Right kidney (tissue), 1 donor: ENCODE results near the gene NSMCE3.
"Not testable (repeated sequence)": the region's sequence is repeated elsewhere in the genome, so short reads cannot be mapped to it uniquely, and the experiment has no call there.

Experiments
- DNase-seq: peaks from one replicate; pipeline ENCODE4 v3.0.0-alpha.2; 2016

NSMCE3 gene

DNA sequence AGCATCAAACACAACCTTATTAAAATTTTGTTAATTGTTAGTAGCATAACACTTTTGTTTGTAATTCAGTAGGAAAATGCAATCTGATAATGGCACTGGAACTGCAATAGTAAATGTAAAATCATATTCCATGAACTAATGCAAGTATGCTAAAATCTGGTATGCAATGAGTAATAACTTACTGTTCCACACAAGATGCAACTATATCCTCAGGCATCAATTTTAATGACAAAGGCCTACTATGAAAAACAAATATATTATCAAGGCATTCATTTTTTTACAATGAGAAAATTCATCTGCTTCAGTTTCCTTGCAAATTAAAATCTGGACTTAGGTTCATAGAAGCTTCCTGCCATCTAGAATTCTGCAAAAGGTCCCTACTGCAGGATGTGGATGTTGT is 1.4 kb upstream of the NSMCE3 start:
- DNase-seq: no peak

DNA sequence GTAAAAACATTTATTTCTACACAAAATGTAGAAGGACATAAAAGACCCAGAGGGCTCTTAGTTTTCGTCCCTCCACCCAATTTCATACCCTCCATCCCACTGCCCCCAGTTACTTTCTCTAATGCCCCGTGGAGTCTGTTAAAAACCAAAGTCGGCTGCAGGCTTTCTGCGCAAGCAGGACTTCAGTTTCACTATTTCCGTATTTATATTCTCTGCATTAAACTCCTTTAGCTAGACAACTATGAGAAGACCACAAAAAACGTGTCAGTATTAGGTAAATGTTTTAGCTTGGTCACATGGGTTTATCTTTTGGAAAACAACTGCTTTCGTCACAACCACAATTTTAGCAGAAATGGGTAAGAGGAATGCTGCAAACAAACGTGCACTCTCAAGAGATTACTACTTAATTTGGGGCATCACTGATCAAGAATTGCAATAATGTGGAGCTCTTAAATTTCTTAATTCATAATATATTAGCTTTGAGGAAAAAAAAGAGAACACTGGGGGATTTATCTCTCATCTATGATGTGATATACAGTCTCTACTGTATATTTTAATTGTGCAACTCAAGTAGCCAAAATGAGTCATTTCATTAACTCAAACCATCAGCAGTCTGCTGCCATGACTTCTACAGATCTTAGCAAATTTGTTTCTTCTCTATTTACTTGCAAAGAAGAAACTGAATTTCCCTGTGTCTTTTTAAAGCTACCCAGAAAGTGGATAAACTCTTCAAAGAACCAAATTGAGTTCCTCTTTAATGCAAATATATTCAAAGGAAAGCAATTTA is 740 bp upstream of the NSMCE3 start:
- no peak for DNase-seq

DNA sequence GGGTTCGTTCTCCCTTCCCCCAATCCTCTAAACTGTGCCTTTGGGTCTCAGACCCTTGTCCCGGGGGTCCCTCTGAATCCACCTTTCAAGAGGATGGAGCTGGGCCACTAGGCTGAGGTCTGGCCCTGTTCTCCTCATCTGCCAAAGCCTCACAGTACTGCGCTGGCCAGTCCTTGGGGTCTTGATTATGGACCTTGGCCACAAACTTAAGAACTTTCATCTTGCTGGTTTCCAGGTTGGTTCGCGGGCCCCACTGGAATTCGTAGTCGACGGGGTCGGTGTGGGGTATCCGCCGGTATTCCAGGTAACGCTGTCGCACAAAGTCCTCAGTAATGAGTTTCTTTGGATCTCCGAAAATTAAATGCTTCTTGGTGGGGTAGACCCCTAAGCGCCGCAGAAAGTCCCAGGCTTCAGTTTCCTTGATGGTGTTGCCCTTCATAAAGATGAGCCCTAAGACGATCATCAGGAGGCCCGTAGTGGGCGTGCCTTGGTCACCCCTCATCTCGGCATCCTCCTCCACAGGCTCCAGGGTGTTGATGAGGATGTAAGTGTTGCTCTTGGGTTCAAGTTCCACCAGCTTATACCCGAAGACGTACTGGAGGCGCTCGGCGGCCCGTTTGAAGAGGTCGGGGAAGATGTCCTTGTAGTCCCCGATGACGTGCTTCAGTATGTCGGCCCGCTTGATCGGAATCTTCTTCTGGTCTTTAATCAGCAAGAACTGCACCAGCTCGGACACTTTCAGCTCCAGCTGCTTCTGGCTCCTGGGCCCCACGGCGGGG is 727 bp downstream of the NSMCE3 start:
- DNase-seq: no peak

DNA sequence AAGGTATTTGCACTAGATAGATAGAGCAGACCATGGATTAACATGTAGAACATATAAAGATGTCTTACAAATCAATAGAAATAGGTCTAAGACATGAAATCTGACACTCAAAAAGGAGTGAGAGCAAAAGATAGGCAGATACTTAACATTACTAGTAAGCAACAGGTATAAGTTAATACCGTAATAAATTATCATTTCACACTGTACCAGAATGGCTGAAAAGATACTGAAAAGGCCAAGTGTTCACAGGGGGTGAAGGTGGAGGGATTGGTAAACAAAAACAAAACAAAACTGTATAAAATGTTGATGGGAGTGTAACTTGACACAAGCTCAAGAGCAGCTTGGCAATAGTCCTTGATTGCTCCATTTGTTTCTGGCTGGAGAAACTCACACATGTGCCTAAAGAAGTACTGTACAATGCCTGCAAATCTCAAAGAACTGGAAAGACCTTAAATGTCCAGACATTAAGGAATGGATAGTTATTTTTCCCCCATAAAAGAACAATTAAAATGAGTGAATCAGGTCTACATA is 3.5 kb downstream of the NSMCE3 start:
- DNase-seq: no peak

- no peak for DNase-seq
Measured at GRCh38 chr15:29263289-29263688, 6.3 kb downstream of the NSMCE3 start.

DNA sequence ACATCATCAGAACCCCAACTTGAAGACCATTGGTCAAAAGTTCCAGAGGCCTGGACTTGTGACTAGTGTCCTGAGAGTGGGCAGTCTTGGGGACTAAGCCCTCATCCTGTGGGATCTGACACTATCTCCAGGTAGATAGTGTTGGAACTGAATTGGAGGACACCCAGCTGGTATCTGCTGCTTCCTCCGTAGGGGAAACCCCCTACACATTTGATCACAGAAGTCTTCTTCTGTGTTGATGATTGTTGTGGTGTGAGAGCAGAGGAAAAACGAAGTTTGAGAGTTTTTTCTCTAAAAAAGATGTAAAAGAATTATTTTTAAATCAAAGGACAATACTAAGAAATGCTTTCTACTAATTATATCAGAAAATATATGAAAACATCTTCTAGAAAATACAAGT is 6.9 kb downstream of the NSMCE3 start:
- no peak for DNase-seq

GRCh38 chr15:29260896-29261295 is 8.7 kb downstream of the NSMCE3 start:
- DNase-seq: no peak

GRCh38 chr15:29259233-29259632 is 10.4 kb downstream of the NSMCE3 start:
- no peak for DNase-seq

GRCh38 chr15:29252234-29252633 is 17.4 kb downstream of the NSMCE3 start:
- no peak for DNase-seq

GRCh38 chr15:29244544-29244943 is 25.1 kb downstream of the NSMCE3 start:
- no peak for DNase-seq

- no peak for DNase-seq
Measured at GRCh38 chr15:29244123-29244522, 25.5 kb downstream of the NSMCE3 start.

GRCh38 chr15:29242456-29243242 is 27.0 kb downstream of the NSMCE3 start:
- no peak for DNase-seq

DNA sequence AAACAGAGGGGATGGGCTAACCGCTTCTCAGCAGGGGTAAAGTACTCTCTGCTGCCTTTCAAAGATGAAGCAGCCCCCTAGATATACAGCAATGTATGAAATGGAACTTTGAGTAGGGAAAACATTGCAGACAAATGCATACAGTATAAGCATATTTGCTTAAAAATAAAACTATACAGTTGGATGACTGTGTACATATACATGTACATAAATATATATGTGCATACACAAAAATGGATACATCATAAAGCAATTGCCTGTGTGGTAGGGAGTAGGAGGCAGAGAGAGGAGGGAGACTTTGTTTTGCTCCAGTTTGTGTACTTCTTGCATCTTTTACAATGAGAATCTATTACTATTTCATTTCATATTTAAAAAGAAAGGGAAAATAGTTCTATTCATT is 28.4 kb downstream of the NSMCE3 start:
- DNase-seq: no peak

DNA sequence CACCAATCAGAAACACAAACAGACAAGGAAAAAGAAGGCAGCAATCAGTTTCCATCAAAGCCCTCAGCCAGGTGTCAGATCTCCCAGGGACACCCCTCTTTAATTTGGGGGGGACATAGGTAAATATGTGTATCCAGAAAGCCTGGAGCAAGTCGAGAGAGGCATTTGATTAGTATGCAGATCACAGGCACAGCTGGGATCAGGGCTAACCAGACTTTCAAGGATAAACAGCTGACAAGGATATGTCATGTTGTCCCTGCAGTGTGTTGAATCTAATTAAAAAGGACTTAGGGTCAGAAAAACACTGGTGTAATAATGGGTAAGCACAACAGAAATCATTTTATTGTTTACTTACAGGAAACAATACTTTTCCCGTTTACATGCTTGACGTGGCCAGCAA is 30.2 kb downstream of the NSMCE3 start:
- DNase-seq: no peak

DNA sequence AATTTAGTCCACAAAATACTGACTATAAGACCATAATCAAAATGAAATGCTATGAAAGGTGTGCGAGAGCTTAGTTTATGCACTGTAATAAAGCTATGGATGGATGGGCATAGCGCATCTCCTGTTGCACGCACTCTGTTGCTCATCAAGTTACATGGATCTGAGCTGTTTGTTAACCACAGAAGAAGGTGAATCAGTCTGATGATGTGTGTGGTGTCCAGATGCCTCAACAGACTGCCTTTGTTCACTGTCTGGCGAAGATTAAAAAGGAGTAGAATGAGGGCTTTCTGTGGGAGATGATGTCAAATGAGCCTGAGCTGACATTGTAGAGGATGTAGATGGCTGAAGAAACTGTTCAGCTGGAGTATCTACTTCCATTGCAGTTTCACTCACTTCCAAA is 36.1 kb downstream of the NSMCE3 start:
- DNase-seq: no peak

DNA sequence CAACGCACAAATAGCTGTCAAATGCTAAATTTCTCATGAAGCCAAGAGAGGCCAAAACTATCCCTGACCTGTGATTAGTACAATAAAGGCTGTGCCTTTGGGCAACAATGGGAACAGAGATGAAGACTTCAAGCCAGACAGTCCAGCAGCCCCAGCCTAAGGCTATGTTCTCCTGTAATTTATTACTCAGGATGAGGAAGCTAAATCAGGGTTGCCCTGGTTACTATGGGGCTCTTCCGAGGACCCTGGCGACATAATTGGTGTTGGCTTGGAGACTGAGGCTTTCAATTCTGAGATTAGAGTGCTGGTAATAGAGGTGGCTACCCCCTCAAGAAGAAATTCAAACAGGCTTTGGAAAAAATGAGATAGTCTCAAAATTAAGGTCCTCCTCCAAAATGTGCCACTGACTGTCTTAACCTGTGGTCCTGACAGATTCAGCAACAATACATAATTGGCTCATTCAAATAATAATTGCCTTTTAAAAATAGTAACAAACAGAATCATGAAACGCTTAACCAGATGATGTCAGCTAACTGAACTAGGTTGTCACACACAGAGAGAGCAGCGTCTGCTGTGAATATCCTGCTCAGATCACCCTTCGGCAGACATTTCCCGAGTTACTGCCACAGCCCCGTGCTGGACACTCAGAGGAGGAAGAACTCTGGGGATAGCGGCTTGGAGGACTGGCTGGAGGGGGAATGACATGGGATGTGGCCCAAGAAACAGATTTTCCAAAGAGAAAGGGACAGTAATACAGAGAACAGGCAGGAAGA is 43.0 kb downstream of the NSMCE3 start:
- DNase-seq: no peak

GRCh38 chr15:29225534-29226234 is 43.9 kb downstream of the NSMCE3 start:
- DNase-seq: no peak

DNA sequence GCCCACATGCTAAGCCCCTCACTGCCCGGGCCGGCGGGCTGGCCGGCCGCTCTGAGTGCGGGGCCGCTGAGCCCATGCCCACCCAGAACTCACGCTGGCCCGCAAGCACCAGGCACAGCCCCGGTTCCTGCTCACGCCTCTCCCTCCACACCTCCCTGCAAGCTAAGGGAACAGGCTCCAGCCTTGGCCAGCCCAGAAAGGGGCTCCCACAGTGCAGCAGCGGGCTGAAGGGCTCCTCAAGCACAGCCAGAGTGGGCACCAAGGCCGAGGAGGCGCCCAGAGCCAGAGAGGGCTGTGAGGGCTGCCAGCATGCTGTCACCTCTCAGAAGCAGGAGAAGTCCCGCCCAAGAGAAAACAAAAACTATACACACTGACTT is 44.6 kb downstream of the NSMCE3 start:
- DNase-seq: not testable (repeated sequence)

- not testable (repeated sequence) for DNase-seq
Measured at GRCh38 chr15:29224235-29224986, 45.2 kb downstream of the NSMCE3 start.

DNA sequence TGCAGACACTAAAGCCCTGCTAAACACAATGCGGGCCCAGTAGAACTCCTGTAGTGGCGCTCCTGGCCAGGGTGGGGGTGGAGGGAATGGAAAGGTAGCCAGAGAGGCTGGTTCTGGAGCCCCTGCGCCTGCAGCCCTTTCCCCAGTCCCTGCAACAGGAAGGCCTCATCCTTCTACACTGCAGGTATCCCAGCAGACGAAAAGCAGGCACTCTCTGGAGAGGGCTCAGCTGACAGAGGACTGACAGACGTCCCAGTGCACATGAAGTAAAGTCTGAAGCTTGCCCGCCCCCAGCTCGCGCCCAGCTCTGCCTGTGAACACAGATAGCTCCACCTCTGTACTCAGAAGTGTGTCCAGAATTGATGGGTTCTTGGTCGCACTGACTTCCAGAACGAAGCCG is 46.0 kb downstream of the NSMCE3 start:
- no peak for DNase-seq
